Activated CD4-positive, alpha-beta T cell treated with anti-CD3 and anti-CD28 coated beads, Interleukin-10, Interleukin-2, amounts not matched to agents 100 ng/mL and 50 ng/mL, durations not matched to agents 16 hours and 8 hours (primary cell): ENCODE data around the gene SHROOM3.

ENCODE experiments used
- DNase-seq: peaks from one replicate; pipeline ENCODE4 v3.0.0-alpha.2; 2020

The SHROOM3 gene

DNA sequence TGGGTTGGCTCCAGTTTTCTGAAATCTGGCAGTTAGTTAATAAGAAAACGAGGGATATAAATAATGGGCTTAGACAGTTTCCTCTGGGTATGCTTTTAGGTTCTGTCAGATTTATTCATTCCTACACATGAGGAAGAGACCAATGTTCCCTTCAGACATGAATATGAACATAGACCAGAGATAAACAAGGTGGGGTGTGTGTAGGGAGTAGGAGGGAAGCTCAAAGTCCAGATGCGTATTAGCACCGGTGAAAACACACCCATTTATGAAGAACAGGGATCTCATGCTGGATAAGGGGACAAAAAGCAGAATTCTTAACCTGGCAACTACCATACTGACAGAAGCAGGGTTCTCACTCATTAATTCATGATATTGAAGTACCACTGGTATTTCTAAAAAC lies 240.0 kb downstream of the SHROOM3 start:
- no peak for DNase-seq

DNA sequence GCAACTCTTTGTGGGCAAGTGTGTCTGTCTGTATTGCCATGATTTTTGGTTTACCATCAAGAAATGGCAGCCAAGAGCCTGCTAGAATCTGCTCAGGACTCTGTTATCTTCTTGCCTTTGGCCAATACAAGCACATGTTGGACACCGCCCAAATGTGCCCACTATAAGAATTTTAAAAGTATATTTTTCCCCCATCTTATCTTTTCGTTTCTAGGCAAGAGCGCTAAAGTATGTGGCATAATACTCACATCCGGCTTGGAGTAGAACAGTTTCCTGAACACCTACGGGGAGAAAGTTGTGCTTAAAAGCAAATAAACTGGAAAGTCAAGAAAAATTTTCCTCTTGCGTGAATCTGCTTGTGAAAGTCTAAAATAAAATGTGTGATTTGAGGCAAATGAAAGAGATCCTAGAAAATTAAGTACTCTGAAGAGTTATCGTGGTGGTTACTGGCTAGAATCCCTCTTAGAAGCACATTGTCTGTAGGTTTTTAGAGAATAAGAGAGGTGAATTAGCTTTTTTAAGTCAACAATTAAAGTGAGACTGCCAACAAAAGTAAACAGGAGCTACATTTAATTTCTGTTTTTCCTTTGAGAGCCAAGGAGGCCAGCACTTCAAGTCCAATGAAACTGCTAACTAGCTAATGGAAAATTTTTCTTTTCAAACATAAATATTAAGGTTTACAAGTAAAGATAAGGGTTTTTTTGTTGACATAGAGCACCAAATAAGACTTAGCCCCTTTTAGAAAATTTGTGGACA lies 242.7 kb downstream of the SHROOM3 start:
- no peak for DNase-seq

DNA sequence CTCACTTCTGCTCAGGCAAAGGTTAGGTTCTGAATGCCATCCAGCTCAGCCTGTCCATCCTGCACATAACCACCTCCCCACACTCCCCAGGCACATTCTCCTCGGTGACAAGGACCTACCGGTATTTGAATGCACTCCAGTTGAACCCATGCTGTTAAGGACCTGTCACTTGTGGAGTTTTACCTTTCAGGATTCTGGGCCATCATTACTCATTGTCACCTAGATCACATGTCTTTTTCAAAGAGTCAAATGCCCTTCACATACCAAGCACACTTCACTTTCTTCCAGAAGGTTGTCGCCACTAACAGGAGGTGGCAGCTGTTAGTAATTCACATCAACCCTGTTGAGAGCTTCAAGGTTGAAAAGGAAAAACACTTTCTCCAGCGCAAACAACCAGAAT lies 244.7 kb downstream of the SHROOM3 start:
- DNase-seq, result no peak

DNA sequence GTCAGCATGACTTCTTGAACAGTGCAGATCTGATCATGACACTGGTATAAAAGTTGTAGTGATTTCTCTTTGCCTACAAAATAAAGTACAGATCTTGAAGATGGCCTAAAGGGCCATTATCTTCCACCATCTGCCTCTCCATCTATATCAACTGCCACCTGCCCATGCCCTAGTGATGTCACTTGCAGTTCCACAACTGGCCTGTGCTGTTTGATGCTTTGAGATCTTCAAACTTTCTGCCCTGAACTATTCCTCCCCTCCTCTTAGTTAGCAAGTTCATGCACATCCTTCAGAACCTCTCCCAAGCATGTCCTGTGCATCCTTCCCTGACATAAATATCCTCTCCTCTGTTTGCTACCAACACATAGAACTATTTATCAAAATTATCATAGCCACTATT lies 245.9 kb downstream of the SHROOM3 start:
- DNase-seq, result no peak

DNA sequence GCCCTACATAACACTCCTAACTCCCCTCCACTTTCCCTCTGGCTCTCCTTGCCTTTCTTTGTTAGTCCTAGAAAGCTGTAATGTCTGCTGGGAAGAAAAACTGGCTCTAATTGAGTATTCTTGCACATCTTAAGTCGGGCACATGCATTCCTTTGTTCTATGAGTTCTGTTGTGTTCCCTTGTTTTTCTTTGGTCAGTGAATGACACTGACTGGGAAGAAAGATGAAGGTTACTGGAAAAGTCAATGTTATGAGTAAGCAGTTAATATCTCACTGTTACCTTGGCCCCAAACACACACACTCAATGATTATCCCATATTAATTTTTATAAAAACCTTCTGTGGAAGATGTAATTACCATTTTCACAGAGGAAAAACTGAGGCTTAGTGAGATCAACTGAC lies 247.0 kb downstream of the SHROOM3 start:
- DNase-seq, result no peak

DNA sequence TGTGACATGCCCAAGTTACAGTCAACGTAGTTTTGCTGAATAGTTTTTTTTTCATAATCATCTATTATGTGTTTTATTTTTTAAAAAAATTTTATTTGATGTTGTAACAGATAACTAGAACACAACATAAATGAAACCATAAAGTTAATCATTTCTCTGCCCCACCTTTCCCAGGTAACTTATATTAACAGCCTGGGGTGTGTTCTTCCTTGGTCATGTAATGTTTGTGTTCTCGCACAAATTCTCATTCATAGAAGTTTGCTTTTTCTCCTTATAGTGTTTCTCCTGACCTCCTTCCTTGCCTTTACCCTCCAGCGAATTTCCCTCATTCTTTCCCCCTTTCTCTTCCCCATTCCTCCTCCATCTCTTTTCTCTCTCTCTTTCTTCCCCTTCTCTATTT lies 248.1 kb downstream of the SHROOM3 start:
- DNase-seq, result no peak

DNA sequence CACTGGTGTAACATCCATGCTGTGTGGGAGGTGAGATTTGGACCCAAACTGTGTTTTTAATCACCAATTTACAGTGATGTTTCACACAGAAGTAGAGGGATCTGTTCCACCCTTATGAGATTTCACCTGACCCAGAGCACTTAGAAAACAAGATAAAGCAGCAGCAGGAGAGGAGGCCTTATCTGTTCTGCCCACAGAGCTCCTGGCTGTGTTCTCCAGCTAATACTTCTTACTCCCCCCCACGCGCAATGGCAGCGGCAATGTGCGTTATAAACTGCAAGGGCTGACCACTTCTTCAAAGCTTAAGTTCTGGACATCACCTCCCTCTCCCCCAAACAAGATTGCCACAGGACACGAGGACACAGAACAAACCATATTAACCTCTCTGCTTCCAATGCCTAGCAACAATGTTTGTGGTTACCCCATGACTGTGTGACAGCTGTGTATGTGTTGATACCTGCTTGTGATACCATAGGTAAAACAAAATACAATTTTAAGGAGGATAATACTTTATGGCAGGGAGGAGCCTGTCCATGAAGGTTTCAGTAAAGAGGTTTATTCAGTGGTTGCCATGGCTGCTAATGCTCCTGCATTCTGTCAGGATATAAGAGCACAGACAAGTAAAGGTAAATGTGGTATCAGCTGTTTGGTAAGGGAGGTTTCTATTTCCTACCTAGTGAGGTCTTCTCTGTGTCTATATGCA lies 252.9 kb downstream of the SHROOM3 start:
- DNase-seq, result no peak

DNA sequence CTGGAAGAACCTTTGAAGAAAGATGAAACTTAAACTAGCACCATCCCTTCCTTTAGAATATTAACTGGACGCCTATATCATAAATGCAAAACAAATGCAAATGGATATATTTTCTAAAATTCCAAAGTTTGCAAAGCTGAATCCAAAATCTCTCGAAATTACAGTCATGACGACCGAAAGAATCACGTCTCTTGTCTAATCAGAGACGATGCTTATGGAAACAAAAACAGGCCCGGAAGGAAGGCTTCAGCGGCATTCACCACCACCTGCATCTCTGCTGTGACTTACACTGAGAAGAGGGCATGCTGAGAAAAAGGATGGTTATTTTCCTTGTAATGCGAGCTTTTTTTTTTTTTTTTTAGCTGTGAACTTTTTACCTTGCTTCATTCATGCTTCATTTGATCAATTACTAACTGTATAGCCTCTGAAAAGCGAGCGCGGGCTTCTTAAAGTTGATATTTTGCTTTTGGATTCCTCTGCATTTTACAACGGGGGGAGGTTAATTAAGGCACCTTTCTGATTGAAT lies 253.7 kb downstream of the SHROOM3 start:
- no peak for DNase-seq

DNA sequence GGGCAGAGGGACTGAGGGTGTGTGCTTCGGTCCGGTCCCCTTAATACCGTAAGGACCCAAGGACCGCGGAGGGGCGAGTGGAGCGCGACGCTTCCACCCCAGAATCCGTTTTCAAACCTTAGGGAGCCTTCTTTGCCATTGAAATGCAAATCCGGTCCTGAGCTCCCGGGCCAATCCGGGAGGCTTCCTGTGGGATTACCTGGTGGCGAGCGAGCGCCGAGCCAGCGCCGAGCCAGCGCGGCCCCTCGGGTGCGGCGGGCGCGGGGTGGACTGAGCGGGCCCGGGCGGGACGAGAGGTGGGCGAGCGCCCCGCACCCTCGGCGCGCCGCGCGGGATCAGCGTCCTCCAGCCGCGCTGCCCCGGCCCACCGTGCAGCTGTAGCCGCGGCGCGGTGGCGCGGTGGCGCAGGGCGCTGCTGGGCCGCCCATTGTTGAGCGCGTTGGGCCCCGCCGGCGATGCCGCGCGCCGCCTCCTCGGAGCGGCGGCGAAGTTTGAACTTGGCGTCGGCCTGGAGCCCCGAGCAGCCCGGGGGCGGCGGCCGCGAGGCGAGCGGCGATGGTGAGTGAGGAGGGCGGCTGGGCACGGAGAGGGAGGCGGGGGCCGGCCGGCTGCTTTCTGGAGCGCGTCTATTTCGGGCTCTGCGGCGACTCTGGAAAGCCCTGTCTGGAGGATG lies 254.3 kb downstream of the SHROOM3 start:
- DNase-seq, result peak; percentile 17

DNA sequence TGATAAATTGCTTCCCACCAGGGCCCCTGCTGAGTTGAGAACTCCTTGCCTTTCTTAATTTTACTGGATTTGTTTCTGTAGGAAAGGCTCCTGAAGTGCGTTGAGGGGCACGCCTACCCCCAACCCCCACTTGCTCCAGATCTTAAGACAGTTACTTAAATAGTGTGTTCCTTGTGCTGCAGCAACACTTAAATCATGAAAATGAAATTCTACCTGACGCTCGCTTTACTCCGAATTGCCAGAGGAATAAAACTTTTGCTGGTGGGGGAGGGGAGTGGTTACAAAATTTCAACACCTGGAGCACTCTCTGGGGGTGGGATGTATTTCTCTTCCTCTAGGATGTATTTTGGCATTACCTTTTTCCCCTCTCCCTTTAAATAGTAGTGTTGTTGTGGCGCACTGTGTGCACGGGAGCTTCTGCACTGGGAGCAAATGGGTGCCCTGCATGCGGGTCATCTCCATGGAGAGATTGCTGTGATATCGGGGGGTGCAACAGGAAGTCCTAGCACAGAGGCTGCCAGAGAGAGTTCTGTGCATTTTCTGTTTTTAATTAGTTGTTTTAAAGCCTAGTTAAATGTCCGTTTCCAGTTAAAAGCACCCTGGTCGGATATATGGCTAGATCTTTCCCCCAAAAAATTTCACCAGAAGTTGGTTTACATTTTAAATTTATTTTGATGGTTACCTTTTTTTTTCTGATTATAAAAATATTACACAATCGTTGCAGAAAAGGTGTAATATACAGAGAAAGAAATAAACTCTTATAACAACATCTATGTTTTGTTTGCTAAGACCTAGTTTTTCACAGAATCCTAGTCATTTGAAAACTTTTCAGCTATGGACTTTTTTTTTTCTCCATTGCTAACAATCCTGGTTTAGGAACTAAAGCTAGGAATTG lies 255.2 kb downstream of the SHROOM3 start:
- DNase-seq, result no peak

DNA sequence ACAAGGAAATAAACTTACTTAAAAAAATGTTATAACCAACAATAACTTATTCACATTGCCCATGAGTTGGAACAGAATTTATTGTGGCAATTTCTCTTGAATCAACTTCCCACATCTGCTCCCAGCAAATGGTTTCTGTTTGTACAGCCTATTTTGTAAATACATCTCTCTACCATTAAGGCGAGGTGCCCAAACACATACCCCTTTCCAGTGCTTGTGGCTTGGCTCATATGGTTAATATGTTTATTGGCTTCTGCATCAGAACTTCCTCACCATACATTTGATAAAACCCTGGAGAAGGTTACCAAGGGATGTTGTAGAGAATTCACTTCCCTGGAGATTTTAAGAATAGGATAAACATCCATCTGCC lies 255.9 kb downstream of the SHROOM3 start:
- no peak for DNase-seq

DNA sequence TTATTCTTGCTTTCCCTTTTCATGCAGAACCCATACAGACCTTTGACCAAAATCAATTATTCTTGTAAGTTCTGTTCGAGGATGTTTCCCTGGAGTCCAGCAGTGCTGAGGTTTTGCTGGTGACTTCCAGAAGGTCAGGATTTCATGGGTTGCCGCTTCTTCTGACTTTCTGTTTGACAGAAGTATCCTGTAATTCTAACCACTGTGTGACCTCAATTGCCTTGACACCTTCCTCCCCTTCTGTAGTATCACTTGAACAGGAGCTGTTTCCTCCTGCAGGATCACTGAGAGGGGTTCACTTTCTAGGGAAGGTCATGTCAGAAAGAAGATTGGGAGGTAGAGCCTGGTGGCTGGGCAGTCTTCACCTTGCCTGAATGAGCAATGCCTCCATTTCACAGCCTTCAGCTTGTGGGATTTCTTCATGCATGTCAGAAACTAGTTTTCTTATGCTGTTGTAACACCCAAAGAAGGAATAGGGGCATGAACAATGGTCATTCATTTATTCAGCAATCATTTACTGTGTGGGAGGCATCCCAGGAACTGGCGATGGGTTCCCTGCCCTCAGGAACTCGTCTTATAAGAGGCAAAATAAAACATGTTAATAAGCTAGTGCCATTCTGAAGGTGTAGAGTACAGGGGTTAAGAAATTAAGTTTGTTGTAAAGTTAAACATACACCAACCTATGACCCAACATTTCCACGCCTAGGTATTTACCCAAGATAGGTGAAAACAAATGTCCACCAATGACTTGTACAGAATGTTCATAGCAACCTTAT lies 257.0 kb downstream of the SHROOM3 start:
- DNase-seq, result no peak

DNA sequence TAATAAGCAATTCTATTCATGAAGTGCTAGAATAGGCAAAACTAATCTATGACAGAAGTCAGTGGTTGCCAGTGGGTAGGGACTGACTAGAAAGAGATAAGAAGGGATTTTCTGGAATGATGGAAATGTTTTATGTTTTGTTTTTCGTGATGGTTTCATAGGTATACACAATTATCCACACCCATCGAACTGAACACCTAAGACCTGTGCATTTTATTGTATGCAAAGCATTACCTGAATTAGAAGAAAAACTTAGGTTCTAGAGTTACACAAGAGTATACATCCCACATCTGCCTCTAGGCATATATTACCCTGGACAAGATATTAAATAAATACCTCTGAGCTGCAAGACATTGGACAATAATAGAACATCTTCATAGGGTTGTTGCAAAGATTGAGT lies 257.7 kb downstream of the SHROOM3 start:
- no peak for DNase-seq

DNA sequence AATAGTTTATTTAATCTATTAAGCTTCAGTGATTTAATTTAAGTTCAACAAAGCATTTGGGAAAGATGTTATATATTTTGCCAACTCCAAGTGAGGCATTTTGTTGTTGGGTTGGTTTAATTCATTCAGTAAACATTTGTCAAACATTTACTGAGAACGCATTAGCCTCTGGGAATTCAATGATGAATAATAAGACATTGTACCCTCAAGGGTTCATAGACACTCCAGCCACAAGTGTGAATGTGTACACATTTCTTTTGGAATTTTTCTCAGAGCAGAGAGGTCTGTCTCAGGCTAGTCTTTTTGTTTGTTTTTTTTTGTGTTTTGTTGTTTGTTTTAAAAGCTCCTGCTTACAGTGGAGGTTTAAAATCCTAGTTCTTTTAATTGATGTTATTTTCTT lies 259.0 kb downstream of the SHROOM3 start:
- DNase-seq, result no peak

DNA sequence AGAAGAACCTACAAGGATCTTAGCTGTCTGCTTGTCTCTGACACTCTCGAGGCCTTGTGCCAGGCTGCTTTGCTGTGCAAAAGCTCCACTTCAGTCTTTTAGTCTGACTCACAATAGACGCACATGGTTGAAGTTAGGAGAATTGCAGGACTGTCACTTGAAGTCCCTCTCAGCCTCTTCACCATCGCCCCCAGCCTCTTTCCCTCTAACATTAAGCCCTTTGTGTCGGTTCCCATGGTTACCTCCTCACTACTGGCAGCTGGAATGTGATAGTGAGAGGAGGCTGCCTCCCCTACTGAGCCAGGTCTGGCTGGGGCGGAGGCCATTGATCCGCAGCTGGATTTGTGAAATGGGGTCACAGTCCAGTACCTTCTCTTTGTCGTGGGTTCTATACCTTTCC lies 261.1 kb downstream of the SHROOM3 start:
- no peak for DNase-seq

DNA sequence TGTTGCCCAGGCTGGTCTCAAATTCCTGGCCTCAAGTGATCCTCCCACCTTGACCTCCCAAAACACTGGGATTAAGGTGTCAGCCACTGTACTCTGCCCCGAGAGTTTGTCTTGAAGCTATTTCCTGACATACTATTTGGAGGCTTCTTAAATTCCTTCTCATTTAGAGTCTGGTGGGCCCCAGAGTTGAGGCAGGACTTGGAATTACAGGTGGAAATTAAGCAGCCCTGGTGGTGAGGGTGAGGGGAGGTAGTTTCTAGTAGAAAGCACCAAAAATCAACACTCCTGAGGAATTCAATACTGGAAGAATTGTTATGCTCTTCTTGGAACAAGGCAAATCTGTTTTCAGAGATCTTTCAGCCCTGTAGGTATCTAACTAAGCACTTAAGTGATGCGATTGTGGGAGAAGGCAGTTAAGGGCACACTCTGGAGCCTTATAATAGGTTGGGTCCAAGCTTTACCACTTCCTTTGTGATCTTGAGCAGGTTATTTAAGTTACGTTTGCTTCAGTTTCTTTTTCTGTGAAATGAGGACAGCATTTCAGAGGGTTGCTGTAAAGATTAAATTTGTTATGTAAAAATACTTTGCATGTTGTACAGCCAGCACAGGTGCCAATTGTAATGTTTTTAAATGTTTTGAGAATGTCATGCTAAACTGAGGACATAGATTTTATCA lies 262.2 kb downstream of the SHROOM3 start:
- DNase-seq, result no peak

DNA sequence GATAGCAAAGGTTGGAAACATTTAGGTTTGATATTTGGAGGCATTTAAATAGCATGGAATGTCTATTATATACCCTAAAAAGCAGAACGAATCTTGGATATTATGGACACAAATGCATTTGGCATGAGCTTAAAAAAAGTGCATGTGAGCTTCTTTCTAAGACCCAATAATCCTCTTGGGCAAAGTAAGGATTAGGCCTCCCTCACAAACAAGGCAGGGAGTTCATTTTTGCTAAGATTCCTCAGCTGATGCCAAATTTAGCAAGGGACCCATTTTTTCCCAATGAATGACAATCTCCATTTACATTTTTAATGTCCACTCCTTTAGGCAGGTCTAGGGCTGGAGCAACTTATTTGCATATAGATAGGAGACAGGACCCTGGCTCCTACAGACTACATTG lies 263.1 kb downstream of the SHROOM3 start:
- DNase-seq, result no peak

DNA sequence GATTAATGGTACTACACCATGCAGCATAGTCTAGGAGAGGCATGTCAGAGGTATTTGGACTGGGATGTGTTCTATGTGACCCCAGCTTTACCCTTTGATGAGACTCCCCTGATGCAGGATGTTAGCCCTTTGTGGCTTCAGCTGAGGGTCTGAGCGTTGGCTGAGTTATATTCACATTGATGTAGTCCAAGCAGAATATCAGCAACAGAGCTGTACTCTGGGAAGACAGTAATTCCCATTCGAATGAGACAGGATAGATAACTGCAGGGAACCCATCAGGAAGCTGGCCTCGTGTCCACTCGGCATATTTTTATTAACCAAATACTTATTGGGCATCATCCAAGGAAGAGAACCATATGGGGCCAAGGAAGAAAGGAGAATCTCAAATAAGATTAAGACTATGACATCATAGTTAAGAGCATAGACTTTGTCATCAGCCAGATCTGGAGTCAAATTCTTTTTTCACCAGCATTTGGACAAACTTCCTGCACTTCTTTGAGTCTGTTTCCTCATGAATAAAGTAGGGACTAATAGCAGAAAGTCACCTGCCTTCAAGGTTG lies 264.8 kb downstream of the SHROOM3 start:
- DNase-seq, result no peak

DNA sequence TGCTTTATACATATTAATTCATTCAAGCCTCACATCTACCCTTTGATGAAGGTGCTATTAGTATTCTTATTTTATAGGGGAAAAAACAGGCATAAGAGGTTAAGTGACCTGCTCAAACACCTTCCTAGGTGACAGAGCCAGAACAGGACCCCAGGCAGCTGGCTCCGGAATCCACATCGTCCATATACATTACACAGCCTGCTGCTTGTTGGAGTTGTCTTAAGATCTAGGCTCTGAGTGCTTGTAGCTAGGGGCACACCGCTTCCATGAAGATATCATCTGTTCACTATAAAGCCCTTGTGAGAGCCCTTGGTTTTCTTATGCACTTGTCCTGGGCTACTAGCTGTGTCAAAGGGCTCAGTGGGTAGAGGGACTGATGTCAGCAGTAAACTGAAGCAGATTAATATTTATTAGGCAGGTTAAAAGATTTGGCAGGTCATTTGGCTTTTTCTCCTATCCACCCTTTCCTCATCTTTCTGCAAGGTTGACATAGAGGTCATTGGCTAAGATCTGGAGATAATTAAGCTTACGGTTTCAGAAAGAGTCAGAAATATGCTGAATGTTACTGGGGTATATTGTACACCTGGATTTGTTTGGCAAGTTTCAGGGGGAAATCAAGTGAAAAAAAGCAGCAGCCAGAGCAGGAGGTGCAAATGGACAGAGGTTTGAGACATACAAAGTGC lies 267.6 kb downstream of the SHROOM3 start:
- no peak for DNase-seq

DNA sequence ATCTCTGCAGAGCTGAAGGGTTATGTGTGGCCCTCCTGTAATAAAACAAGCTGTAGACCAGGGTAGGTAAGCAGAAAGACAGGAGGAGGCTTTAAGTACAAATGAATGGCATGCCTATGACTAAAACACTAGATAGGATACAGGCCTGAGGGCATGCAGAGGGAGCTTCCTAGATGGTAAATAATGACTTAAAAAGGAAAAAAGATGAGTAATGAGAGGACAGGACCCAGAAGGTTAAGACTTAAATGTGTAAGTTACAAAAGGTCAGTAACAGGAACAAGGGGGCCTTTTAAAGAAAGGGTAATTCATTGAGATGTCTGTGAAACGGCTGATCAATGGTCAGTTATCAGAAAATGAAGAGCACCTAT lies 268.1 kb downstream of the SHROOM3 start:
- no peak for DNase-seq

DNA sequence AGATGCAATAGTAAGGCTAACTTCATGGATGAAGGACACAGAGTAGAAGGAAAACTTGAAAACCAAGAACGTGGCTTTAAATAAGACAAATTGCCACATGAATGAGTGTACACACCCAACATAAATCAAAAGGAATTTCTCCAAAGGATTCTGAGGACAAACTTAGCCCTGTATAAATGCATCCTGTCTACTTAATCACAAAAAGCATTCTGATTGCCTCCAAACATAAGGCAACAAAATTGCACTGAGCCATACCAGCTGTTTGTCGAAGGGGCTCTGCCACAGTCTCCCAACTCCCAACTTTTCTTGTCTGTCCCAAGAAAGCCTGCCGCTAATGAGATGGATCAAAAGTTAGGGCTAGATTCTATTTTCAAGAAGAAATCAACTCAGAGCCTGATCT lies 268.6 kb downstream of the SHROOM3 start:
- no peak for DNase-seq
